Fibroblast of skin of scalp (primary cell): ENCODE measurements around the gene BTBD9.

Experiments
- DNase-seq: peaks from one replicate; pipeline ENCODE4 v3.0.0-alpha.2; 2013

BTBD9 gene

DNA sequence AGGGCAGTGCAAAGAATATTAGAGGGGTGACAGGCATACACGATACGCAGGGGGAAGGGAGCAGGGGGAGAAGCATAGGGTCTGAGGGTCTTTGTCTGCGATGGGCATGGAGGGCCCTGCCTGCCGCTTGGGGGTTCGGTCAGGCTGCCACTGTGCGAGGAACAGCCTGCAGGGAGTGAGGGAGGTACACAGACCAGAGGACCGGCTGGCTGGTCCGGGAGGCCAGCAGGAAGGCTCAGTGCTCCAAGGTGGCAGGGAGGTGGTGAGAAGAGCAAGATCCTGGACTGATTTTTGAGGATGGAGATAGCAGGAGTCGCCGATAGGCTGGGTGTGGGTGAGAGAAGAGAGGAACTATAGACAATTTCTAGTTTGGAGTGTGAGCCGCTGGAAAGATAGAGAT is 481.8 kb downstream of the BTBD9 start:
- DNase-seq = no peak

- no peak for DNase-seq
Observed at GRCh38 chr6:38156818-38157565, 482.7 kb downstream of the BTBD9 start.

- DNase-seq = peak; percentile 16
Observed at GRCh38 chr6:38155621-38156204, 484.0 kb downstream of the BTBD9 start.

DNA sequence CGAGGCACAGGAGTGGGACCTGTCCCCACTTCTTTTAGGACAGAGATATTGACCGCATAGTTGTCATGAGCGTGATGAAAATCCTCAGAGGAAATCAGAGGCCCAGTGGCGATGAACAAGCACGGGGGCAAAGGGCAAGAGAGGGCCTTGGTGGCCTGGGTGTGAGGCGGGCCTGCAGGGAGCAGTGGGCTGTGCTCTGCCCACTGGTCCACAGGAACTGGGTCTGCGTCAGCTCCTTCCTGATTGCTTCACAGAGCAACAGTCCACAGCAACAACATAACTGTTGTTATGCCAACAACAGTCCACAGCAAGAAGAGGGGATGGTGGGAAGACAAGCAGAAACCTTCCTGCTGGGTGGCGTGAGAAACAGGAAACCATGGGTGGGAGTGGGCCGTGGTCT is 484.6 kb downstream of the BTBD9 start:
- DNase-seq = no peak

DNA sequence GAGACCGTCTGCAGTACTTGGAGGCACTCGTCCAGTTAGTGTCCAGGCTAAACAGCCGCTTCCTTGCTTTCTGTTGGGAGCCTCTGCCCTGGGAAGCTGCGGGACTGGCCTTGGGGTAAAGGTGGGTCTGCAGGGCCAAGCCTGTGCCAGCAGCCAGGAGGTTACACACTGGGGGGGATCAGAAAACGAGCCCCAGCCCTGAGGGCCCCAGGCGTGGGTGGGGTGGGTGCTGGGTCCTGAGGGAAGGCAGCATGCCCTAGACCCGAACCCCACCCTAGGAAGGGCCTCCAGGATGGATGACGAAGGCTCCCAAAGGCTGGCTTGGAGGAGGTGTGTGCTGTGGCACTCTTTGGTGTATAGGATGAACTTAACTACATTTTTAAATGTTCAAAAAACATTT is 485.0 kb downstream of the BTBD9 start:
- DNase-seq = no peak

- DNase-seq = no peak
Observed at GRCh38 chr6:38153798-38154345, 485.9 kb downstream of the BTBD9 start.

GRCh38 chr6:38153076-38153797 is 486.5 kb downstream of the BTBD9 start:
- no peak for DNase-seq

DNA sequence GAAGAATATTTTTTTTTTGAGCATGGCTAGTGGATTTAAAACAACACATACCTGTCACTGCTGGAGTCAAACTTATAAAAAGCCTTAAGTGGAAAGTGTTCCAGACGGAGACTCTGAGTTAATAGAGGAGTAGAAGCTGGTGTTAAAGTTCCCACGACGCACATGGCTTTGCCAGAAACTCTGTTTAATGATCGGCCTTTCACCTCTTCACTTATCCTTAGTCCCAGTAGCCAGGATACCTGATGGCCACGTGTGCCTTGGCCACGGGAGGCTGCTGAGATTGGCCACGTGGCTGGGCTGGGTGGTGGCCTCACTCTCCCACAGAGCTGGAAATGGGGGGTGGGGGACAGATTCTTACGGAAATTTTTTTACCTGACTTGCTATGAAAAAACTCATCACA is 487.1 kb downstream of the BTBD9 start:
- no peak for DNase-seq

DNA sequence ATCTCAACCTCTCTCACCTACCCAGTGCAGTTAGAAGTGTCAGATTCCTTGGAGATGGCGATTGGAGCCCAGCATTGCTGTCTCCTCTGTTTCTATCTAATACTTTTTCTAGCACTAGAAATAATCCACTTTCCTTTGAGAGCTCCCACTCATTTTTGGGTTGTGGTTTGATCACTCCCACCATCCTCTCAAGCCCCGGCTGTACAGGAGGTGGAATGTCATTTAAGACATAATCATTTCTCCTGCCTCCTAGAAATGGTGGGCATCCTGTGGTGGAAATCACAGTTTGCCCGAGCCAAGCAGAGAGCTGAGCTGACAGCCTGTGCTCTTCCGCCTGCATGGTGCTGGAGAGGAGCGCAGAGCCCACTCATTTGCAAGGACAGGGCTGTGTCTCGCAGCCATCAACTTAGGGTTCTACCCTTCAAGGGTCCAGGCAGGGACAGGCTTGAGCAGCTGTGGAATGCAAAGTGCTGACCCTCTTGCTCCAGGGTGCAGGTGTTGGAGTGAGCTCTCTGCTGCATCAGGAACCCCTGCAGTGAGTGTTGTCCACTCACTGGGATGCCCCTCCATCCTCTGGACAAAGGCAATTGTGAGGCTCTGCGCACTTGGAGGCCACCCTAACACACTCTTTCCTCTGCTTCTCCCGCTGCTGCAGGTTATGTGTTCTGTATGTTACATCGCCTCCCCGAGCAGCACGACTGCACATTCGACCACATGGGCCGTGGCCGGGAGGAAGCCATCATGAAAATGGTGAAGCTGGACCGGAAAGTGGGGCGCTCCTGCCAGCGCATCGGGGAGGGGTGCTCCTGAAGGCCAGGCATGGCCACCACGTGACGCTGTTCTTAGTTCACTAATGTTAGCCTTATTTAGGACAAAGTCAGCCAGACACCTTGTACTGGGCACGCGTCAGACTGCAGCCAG is 487.9 kb downstream of the BTBD9 start:
- no peak for DNase-seq

- DNase-seq = no peak
Observed at GRCh38 chr6:38150681-38151296, 488.9 kb downstream of the BTBD9 start.

GRCh38 chr6:38150021-38150420 is 489.7 kb downstream of the BTBD9 start:
- DNase-seq = no peak

DNA sequence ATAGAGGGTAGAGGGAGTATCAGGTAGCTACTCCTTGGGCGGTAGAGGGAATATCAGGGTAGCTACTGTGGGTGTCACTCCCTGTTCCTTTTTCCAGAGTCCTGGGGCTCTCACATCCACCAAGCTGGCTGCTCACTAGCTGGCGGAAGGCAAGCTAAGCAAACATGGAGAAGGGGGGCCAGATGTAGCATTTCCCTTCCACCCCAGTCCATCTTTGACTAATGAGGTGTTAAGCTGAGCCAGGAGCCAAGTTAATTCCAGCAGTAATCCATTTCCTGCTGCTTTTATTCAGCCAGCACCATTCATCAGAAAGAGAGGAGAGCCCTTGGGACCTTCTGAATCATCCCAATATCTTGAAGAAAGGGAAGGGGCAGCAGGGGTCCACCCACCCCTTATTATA is 490.2 kb downstream of the BTBD9 start:
- no peak for DNase-seq

- DNase-seq = no peak
Observed at GRCh38 chr6:38148606-38149005, 491.1 kb downstream of the BTBD9 start.

DNA sequence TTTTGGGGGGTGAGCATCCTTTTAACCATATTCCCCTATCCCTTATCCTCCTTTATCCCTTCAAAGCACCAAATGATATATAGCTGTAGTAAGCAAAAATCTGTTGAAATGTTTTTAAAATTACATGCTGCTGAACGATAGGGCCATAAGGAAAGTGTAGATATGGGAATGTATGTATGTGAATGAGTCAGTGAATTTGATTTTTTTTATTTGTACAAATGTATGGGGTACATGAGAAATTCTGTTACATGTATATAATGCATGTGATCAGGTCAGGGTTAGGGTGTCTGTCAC is 493.0 kb downstream of the BTBD9 start:
- DNase-seq = no peak

- no peak for DNase-seq
Observed at GRCh38 chr6:38146021-38146733, 493.6 kb downstream of the BTBD9 start.

- no peak for DNase-seq
Observed at GRCh38 chr6:38144365-38144945, 495.3 kb downstream of the BTBD9 start.

DNA sequence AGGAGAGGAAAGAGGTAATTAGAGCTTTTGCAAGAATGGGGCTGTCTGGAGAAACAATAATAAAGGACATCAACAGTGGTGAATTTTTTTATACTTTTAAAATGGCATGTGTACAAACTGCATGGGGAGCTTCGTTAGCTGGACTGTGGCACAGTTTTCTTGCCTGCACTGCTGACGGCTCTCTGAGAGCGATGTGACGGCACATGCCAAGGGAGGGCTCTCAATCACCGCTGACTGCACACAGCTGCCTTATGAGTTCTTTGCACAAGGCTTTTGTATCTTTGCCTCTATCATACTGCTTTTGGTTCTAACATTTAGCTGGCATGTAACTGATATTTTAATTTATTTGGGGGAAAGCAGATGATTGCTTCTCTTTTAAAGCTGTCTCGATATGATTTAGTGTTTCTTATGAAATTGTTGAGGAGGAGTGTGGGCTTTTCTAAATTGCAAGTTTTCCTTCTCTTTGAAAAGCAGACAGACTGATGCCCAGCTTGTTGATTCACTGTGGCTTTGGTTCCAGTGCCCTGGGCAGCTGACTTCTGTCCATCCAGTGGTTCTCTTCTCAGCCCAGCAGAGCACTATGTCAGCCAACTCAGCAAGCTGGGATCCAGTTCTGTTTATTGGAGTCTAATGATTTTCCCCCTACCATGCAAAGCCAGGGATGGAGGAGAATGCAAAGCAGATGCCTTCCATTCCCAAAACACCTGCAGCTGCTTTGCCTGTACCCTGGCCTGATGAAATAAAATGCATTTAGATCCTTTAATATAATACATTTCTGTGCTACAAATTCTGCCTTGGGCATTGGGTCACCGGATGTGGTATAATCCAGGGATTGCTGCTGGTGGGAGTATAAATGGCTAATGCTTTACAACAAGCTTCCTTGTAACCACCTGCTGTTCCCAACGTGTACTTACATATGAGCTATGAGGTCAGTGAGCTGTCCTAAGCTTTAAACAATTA is 496.3 kb downstream of the BTBD9 start:
- no peak for DNase-seq

DNA sequence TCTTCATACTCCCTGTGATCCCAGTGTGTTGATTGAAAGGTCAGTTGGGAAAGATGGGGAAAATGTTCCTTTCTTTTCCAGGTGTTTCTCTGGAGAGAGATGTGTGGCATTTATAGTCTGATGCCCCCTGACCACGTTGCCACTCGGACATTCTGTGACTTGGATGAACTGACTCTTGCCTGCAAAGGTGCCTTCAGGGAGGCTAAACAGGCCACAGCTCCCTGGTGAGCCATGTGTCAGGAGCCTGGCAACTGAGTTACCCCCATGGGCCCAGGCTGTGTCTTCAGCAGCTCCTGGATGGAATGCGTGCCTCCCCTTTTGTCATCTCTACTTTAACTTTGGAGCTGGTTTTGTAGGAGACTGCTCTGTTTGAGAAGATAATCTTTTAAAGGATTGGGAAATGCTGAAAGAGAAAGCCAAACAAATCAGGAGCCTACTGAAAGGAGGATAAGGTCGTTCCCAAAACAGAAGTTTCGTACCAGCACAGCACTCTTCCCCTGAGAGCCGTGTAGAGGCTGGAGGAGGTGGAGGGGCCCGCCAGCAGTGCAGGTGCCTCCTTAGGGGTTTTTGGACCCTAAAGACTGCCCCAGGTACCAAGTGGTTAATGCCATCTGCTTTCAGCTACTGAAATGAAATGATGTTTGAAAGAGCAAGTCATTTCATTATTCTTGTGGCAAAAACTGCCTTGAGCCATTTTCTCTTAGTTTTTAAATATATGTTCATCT is 497.4 kb downstream of the BTBD9 start:
- no peak for DNase-seq

- DNase-seq = no peak
Observed at GRCh38 chr6:38141716-38142115, 498.0 kb downstream of the BTBD9 start.
